HepG2 (cell line): Measurements from ENCODE around the gene LMF2. TPM values are rescaled to one million over a fixed set of nuclear protein-coding genes. Genes with fewer than 3 reads are reported as not detected.

Experiments used
- ATF7-NPFF ChIP-seq: sonication (generic); formaldehyde crosslinking; IDR thresholded peaks from 2 replicates; pipeline ENCODE4 v1.8.1; 2023; ENCODE audit warnings: mild to moderate bottlenecking, low read depth, missing genetic modification reagents, moderate library complexity
- BRD4 ChIP-seq: sonication (generic); formaldehyde crosslinking; IDR thresholded peaks from 2 replicates; pipeline ENCODE4 v1.4.0; 2020; ENCODE audit warnings: missing genetic modification reagents
- ELF1 ChIP-seq: sonication (generic); formaldehyde crosslinking; IDR thresholded peaks from 2 replicates; pipeline ENCODE4 v1.4.0; 2020; ENCODE audit warnings: missing genetic modification reagents
- ERF ChIP-seq: IDR thresholded peaks from 2 replicates; pipeline ENCODE4 v1.6.1; 2018; ENCODE audit warnings: missing biosample characterization, missing genetic modification reagents
- MXD3 ChIP-seq: IDR thresholded peaks from 2 replicates; pipeline ENCODE4 v1.6.1; 2016; ENCODE audit warnings: mild to moderate bottlenecking, missing biosample characterization, missing genetic modification reagents
- SALL2 ChIP-seq: sonication (generic); formaldehyde crosslinking; IDR thresholded peaks from 2 replicates; pipeline ENCODE4 v1.8.1; 2023; ENCODE audit warnings: mild to moderate bottlenecking, missing genetic modification reagents, inconsistent platforms
- SP140L ChIP-seq: sonication (generic); formaldehyde crosslinking; IDR thresholded peaks from 2 replicates; pipeline ENCODE4 v1.4.0; 2020; ENCODE audit warnings: missing genetic modification reagents, borderline replicate concordance
- UBTF ChIP-seq: sonication (generic); formaldehyde crosslinking; IDR thresholded peaks from 2 replicates; pipeline ENCODE4 v1.4.0; 2020; ENCODE audit warnings: mild to moderate bottlenecking, missing genetic modification reagents
- ZBTB34 ChIP-seq: sonication (generic); formaldehyde crosslinking; IDR thresholded peaks from 2 replicates; pipeline ENCODE4 v1.8.0; 2022; ENCODE audit warnings: mild to moderate bottlenecking, missing genetic modification reagents
- ZHX2 ChIP-seq, 2 experiments: sonication (generic) in 1 of 2; formaldehyde crosslinking in 1 of 2; IDR thresholded peaks; 2 replicates each; pipeline versions ENCODE4 v1.6.1 to v1.9.0; 2014 to 2022; ENCODE audit warnings: antibody characterized with exemption in 1 of 2, borderline replicate concordance in 1 of 2, inconsistent platforms in 1 of 2, low read depth in 1 of 2, missing genetic modification reagents in 1 of 2
- ZNF282 ChIP-seq: fragments of 450-650 bp; IDR thresholded peaks from 2 replicates; pipeline ENCODE4 v1.6.1; 2018; ENCODE audit not compliant: partially characterized antibody
- ZNF30 ChIP-seq: sonication (generic); formaldehyde crosslinking; IDR thresholded peaks from 2 replicates; pipeline ENCODE4 v1.5.0; 2020; ENCODE audit warnings: mild to moderate bottlenecking, missing genetic modification reagents
- ZNF512 ChIP-seq: sonication (generic); formaldehyde crosslinking; IDR thresholded peaks from 2 replicates; pipeline ENCODE4 v1.4.0; 2020; ENCODE audit warnings: mild to moderate bottlenecking, missing genetic modification reagents
- ZNF615 ChIP-seq: sonication (generic); formaldehyde crosslinking; IDR thresholded peaks from 2 replicates; pipeline ENCODE4 v1.5.0; 2020; ENCODE audit warnings: mild to moderate bottlenecking, missing genetic modification reagents, borderline replicate concordance
- ZNF761 ChIP-seq: sonication (generic); formaldehyde crosslinking; conservative IDR thresholded peaks from 2 replicates; pipeline ENCODE4 v1.4.0; 2020; ENCODE audit warnings: mild to moderate bottlenecking, missing genetic modification reagents
- ZNF781 ChIP-seq: sonication (generic); formaldehyde crosslinking; IDR thresholded peaks from 2 replicates; pipeline ENCODE4 v1.5.1; 2020; ENCODE audit warnings: borderline replicate concordance, mild to moderate bottlenecking, missing genetic modification reagents; ENCODE audit errors: not compliant biosample characterization
- polyA plus RNA-seq, 8 experiments: library from polyadenylated mRNA; depleted of rRNA in 3 of 8; stranded (reverse) in 7 of 8; unstranded in 1 of 8; fragments of >200 nt; fragmentation: Illumina TruSeq in 4 of 8; extraction: Trizol in 4 of 8; gene quantifications; 2 replicates each; pipeline versions ENCODE4 v1.2.1 to v1.2.3, GENCODE V29; 2011 to 2016; ENCODE audit warnings: low read depth in 4 of 8, missing spikeins in 1 of 8, mixed read lengths in 1 of 8; ENCODE audit not compliant: insufficient read depth in 1 of 8
- total RNA-seq, 5 experiments: library from RNA; depleted of rRNA; stranded (reverse); fragments of >200 nt; fragmentation: Illumina TruSeq; extraction: Trizol; gene quantifications; 2 replicates each; pipeline ENCODE4 v1.2.3, GENCODE V29; 2016; ENCODE audit warnings: low read depth in 1 of 5

LMF2 gene
- total and polyA plus RNA-seq, 2 of the 13 experiments (the other 11 are each of a cell fraction or from before 2014, with no cell fraction given), result 23.3 to 30.6 TPM

GRCh38 chr22:50525104-50525857 lies 17.8 kb upstream of the LMF2 start, which contains the start of gene SCO2 (continued):
- TF ChIP-seq BRD4 (CRISPR knock-in tag) (peak; percentile 45; the same call in 1 of the 2 replicates), ZNF761 (peak; percentile 63), ZNF30 (no peak), ZNF282 (no peak), ELF1 (peak; percentile 58), MXD3 (CRISPR knock-in tag) (peak; percentile 61), SP140L (0 out of 2 replicates have a peak, but pooled peaks have one; percentile 38), ZBTB34 (no peak), ERF (peak; percentile 83), ZNF512 (CRISPR knock-in tag) (0 out of 2 replicates have a peak, but pooled peaks have one; percentile 40), ZNF781 (CRISPR knock-in tag) (no peak), ZNF615 (no peak), UBTF (CRISPR knock-in tag) (peak; percentile 85), SALL2 (CRISPR knock-in tag) (no peak), ZHX2 (IDR thresholded peaks at IDR 0.05; ENCODE audit: low read depth) (peak; percentile 14; the same call in 1 of the 2 replicates), ZHX2 (CRISPR knock-in tag; IDR thresholded peaks at IDR 0.05; ENCODE audit: borderline replicate concordance) (no peak; the same call in 1 of the 2 replicates), ATF7-NPFF (CRISPR knock-in tag) (no peak; the same call in none of the 2 replicates)
